DND-41 (cell line): ENCODE results near the gene IL4.

ENCODE experiments used
- ATAC-seq: fragments of 200-7000 bp; cut with Tn5 transposase; 3 replicates; pipeline ENCODE4 v1.9.1; 2021; ENCODE audit warnings: low read depth; ENCODE audit not compliant: insufficient read depth
- DNase-seq: peaks from one replicate; pipeline ENCODE4 v3.0.0-alpha.2; 2020
- H2AFZ ChIP-seq: 2 replicates; pipeline ENCODE4 v1.6.0; 2012; ENCODE audit warnings: low read depth, low read length
- H3K27ac ChIP-seq: 2 replicates; pipeline ENCODE4 v1.5.1; 2012; ENCODE audit warnings: low read length, inconsistent platforms
- H3K27me3 ChIP-seq: fragments of 200-600 bp; sonication (generic); 2 replicates; pipeline ENCODE4 v1.6.0; 2012; ENCODE audit warnings: low read length, mild to moderate bottlenecking, inconsistent platforms; ENCODE audit not compliant: insufficient read depth, poor library complexity
- H3K36me3 ChIP-seq: 2 replicates; pipeline ENCODE4 v1.5.1; 2012; ENCODE audit warnings: low read length, inconsistent platforms; ENCODE audit not compliant: insufficient read depth
- H3K4me1 ChIP-seq: 2 replicates; pipeline ENCODE4 v1.5.1; 2012; ENCODE audit warnings: mild to moderate bottlenecking, low read length; ENCODE audit not compliant: insufficient read depth
- H3K4me2 ChIP-seq: 2 replicates; pipeline ENCODE4 v1.6.0; 2012; ENCODE audit warnings: mild to moderate bottlenecking, moderate library complexity, low read length, inconsistent platforms; ENCODE audit not compliant: insufficient read depth
- H3K4me3 ChIP-seq, 2 experiments: fragments of 200-600 bp in 1 of 2; shearing (Covaris generic) in 1 of 2; 2 replicates each; pipeline ENCODE4 v1.5.1; 2012 to 2016; ENCODE audit warnings: inconsistent platforms in 2 of 2, low read length in 2 of 2, mild to moderate bottlenecking in 2 of 2, low read depth in 1 of 2, moderate library complexity in 1 of 2
- H3K79me2 ChIP-seq: 2 replicates; pipeline ENCODE4 v1.6.0; 2012; ENCODE audit warnings: low read length, inconsistent platforms; ENCODE audit not compliant: insufficient read depth
- H3K9ac ChIP-seq: 2 replicates; pipeline ENCODE4 v1.6.0; 2012; ENCODE audit warnings: low read depth, mild to moderate bottlenecking, inconsistent platforms, low read length, moderate library complexity
- H3K9me3 ChIP-seq: 2 replicates; pipeline ENCODE4 v1.5.1; 2012; ENCODE audit warnings: low read length, moderate library complexity, mild to moderate bottlenecking, inconsistent platforms; ENCODE audit not compliant: insufficient read depth, severe bottlenecking
- H4K20me1 ChIP-seq: 2 replicates; pipeline ENCODE4 v1.6.0; 2012; ENCODE audit warnings: low read length; ENCODE audit not compliant: insufficient read depth
- CTCF ChIP-seq: IDR thresholded peaks from 2 replicates; pipeline ENCODE4 v1.5.1; 2012; ENCODE audit warnings: borderline replicate concordance, low read length, moderate library complexity, mild to moderate bottlenecking; ENCODE audit not compliant: poor library complexity, severe bottlenecking; ENCODE audit errors: extremely low read depth
- EZH2 ChIP-seq: IDR thresholded peaks from 3 replicates; pipeline ENCODE4 v1.6.1; 2012; ENCODE audit warnings: borderline replicate concordance, low read depth, mild to moderate bottlenecking, moderate library complexity, low read length, inconsistent platforms; ENCODE audit not compliant: severe bottlenecking

The IL4 gene

GRCh38 chr5:132678735-132679134, 4.9 kb downstream of the IL4 start:
- Histone ChIP-seq H3K27ac (no peak overlapping the region), H3K9ac (no peak overlapping the region), H3K36me3 (no peaks in the 10 kb centered on the region), H3K27me3 (no peaks in the 10 kb centered on the region), H3K4me3 (no peak overlapping the region), H4K20me1 (no peaks in the 10 kb centered on the region), H3K79me2 (no peaks in the 10 kb centered on the region), H3K4me2 (no peak overlapping the region), H3K9me3 (no peaks in the 10 kb centered on the region), H3K4me1 (no peaks in the 10 kb centered on the region), H2AFZ (no peak overlapping the region)
- ATAC-seq (no peak), DNase-seq (no peak)
- no peak for TF ChIP-seq CTCF
- no peak for TF ChIP-seq EZH2

- Histone ChIP-seq H3K4me3 (no peak overlapping the region), H2AFZ (no peak overlapping the region), H3K79me2 (no peaks in the 10 kb centered on the region), H3K27me3 (no peaks in the 10 kb centered on the region), H3K4me2 (no peak overlapping the region), H3K9ac (no peak overlapping the region), H3K27ac (no peak overlapping the region), H3K4me1 (no peaks in the 10 kb centered on the region), H3K36me3 (no peaks in the 10 kb centered on the region), H4K20me1 (no peaks in the 10 kb centered on the region), H3K9me3 (no peaks in the 10 kb centered on the region)
- no peak for ATAC-seq
- TF ChIP-seq EZH2 = no peak
- no peak for TF ChIP-seq CTCF
- no peak for DNase-seq
These were observed 5.4 kb downstream of the IL4 start for GRCh38 chr5:132679166-132679565.

- Histone ChIP-seq H2AFZ (no peak overlapping the region), H3K9ac (no peak overlapping the region), H4K20me1 (no peaks in the 10 kb centered on the region), H3K9me3 (no peaks in the 10 kb centered on the region), H3K79me2 (no peaks in the 10 kb centered on the region), H3K36me3 (no peaks in the 10 kb centered on the region), H3K4me1 (no peaks in the 10 kb centered on the region), H3K4me2 (no peak overlapping the region), H3K27me3 (no peaks in the 10 kb centered on the region), H3K27ac (no peak overlapping the region), H3K4me3 (no peak overlapping the region)
- ATAC-seq (no peak), DNase-seq (no peak)
- TF ChIP-seq CTCF = no peak
- TF ChIP-seq EZH2 = no peak
These were observed 6.1 kb downstream of the IL4 start for GRCh38 chr5:132679717-132680380.

GRCh38 chr5:132680780-132681475, 7.1 kb downstream of the IL4 start:
- no peaks in the 10 kb centered on the region for H3K79me2 ChIP-seq
- no peak overlapping the region for H3K4me2 ChIP-seq
- H3K36me3 ChIP-seq = no peaks in the 10 kb centered on the region
- no peaks in the 10 kb centered on the region for H3K9me3 ChIP-seq
- H2AFZ ChIP-seq = no peak overlapping the region
- no peaks in the 10 kb centered on the region for H3K27me3 ChIP-seq
- no peak overlapping the region for H3K4me3 ChIP-seq
- TF ChIP-seq CTCF (no peak), EZH2 (no peak)
- H4K20me1 ChIP-seq = no peaks in the 10 kb centered on the region
- H3K9ac ChIP-seq = no peak overlapping the region
- DNase-seq (no peak), ATAC-seq (no peak)
- H3K4me1 ChIP-seq = no peaks in the 10 kb centered on the region
- no peak overlapping the region for H3K27ac ChIP-seq
